DND-41 (cell line): ENCODE results near the gene ANKFN1.

Experiments used
- CTCF ChIP-seq: IDR thresholded peaks from 2 replicates; pipeline ENCODE4 v1.5.1; 2012; ENCODE audit warnings: borderline replicate concordance, low read length, moderate library complexity, mild to moderate bottlenecking; ENCODE audit not compliant: poor library complexity, severe bottlenecking; ENCODE audit errors: extremely low read depth
- EZH2 ChIP-seq: IDR thresholded peaks from 3 replicates; pipeline ENCODE4 v1.6.1; 2012; ENCODE audit warnings: borderline replicate concordance, low read depth, mild to moderate bottlenecking, moderate library complexity, low read length, inconsistent platforms; ENCODE audit not compliant: severe bottlenecking

GRCh38 chr17:56305007-56305406, 151.7 kb downstream of the ANKFN1 start:
- peak; percentile 42 for TF ChIP-seq CTCF
- TF ChIP-seq EZH2: no peak
